ENCODE measurements around the gene CD79A.
"Not testable (repeated sequence)": the region's sequence is repeated elsewhere in the genome, so short reads cannot be mapped to it uniquely, and the experiment has no call there.

Gene CD79A

GRCh38 chr19:41905273-41906002, 28.4 kb downstream of the CD79A start:
- DNase-seq (ENCODE audit: low read depth) = no peak

- no peak for DNase-seq (ENCODE audit: low read depth)
These were observed 29.2 kb downstream of the CD79A start for GRCh38 chr19:41906271-41906670.

- DNase-seq (ENCODE audit: low read depth) = no peak
These were observed 30.0 kb downstream of the CD79A start for GRCh38 chr19:41906916-41907680.

- no peak for DNase-seq (ENCODE audit: low read depth)
These were observed 31.0 kb downstream of the CD79A start for GRCh38 chr19:41907994-41908615.

- DNase-seq (ENCODE audit: low read depth) = no peak
These were observed 31.8 kb downstream of the CD79A start for GRCh38 chr19:41908724-41909464.

- no peak for DNase-seq (ENCODE audit: low read depth)
These were observed 32.6 kb downstream of the CD79A start for GRCh38 chr19:41909706-41910105.

- DNase-seq (ENCODE audit: low read depth) = no peak
These were observed 33.3 kb downstream of the CD79A start for GRCh38 chr19:41910240-41910991.

GRCh38 chr19:41910992-41911888, 34.2 kb downstream of the CD79A start:
- no peak for DNase-seq (ENCODE audit: low read depth)

- DNase-seq (ENCODE audit: low read depth) = no peak
These were observed 35.0 kb downstream of the CD79A start for GRCh38 chr19:41911889-41912731.

- no peak for DNase-seq (ENCODE audit: low read depth)
These were observed 35.9 kb downstream of the CD79A start for GRCh38 chr19:41912899-41913537.

- no peak for DNase-seq (ENCODE audit: low read depth)
These were observed 36.7 kb downstream of the CD79A start for GRCh38 chr19:41913538-41914423.

- DNase-seq (ENCODE audit: low read depth) = not testable (repeated sequence)
These were observed 37.4 kb downstream of the CD79A start for GRCh38 chr19:41914424-41914834.

GRCh38 chr19:41915021-41915775, 38.1 kb downstream of the CD79A start:
- DNase-seq (ENCODE audit: low read depth) = no peak

GRCh38 chr19:41915776-41916414, 38.8 kb downstream of the CD79A start:
- no peak for DNase-seq (ENCODE audit: low read depth)

- DNase-seq (ENCODE audit: low read depth) = no peak
These were observed 40.6 kb downstream of the CD79A start for GRCh38 chr19:41917676-41918075.

GRCh38 chr19:41918095-41918494, 41.0 kb downstream of the CD79A start:
- DNase-seq (ENCODE audit: low read depth) = no peak
